OCI-LY1 (cell line): ENCODE measurements around the gene CAD.

ENCODE experiments used
- H2AFZ ChIP-seq: fragments of 200-600 bp; sonication (generic), shearing (Covaris generic); 2 replicates; pipeline ENCODE4 v1.6.0; 2014; ENCODE audit warnings: antibody characterized with exemption, mild to moderate bottlenecking, low read length
- H3F3A ChIP-seq: fragments of 200-600 bp; sonication (generic), shearing (Covaris generic); 2 replicates; pipeline ENCODE4 v1.6.0; 2014; ENCODE audit warnings: mild to moderate bottlenecking, antibody characterized with exemption, low read length, moderate library complexity; ENCODE audit not compliant: insufficient read depth
- H3K27ac ChIP-seq: fragments of 200-600 bp; sonication (generic); 2 replicates; pipeline ENCODE4 v1.5.1; 2014; ENCODE audit warnings: low read length, mixed run types, mild to moderate bottlenecking, low read depth; ENCODE audit not compliant: poor library complexity, severe bottlenecking
- H3K27me3 ChIP-seq: fragments of 200-600 bp; sonication (generic); 2 replicates; pipeline ENCODE4 v1.6.0; 2014; ENCODE audit warnings: antibody characterized with exemption, mild to moderate bottlenecking, low read length, moderate library complexity; ENCODE audit not compliant: insufficient read depth
- H3K36me3 ChIP-seq: fragments of 200-600 bp; sonication (generic); 2 replicates; pipeline ENCODE4 v1.6.1; 2014; ENCODE audit warnings: mild to moderate bottlenecking, antibody characterized with exemption, low read length, moderate library complexity, mixed read lengths; ENCODE audit not compliant: insufficient read depth
- H3K4me1 ChIP-seq: fragments of 200-600 bp; sonication (generic); 2 replicates; pipeline ENCODE4 v1.5.1; 2014; ENCODE audit warnings: mild to moderate bottlenecking, low read length, moderate library complexity; ENCODE audit not compliant: insufficient read depth, severe bottlenecking
- H3K4me2 ChIP-seq: fragments of 200-600 bp; sonication (generic), shearing (Covaris generic); 2 replicates; pipeline ENCODE4 v1.6.1; 2014; ENCODE audit warnings: low read length
- H3K4me3 ChIP-seq: fragments of 200-600 bp; sonication (generic); 2 replicates; pipeline ENCODE4 v1.5.1; 2014; ENCODE audit warnings: low read length, low read depth, mild to moderate bottlenecking, mixed read lengths; ENCODE audit not compliant: poor library complexity, severe bottlenecking
- H3K79me2 ChIP-seq: fragments of 200-600 bp; shearing (Covaris generic); 2 replicates; pipeline ENCODE4 v1.6.1; 2016; ENCODE audit warnings: mixed run types, low read length, mixed read lengths; ENCODE audit not compliant: insufficient read depth
- H3K9ac ChIP-seq: fragments of 200-600 bp; sonication (generic), shearing (Covaris generic); 2 replicates; pipeline ENCODE4 v1.6.1; 2014; ENCODE audit warnings: mild to moderate bottlenecking, low read length, mixed read lengths
- H3K9me2 ChIP-seq: fragments of 200-600 bp; sonication (generic), shearing (Covaris generic); 2 replicates; pipeline ENCODE4 v1.6.1; 2014; ENCODE audit warnings: low read depth, mild to moderate bottlenecking, low read length, mixed read lengths
- H3K9me3 ChIP-seq: fragments of 200-600 bp; shearing (Covaris generic); 2 replicates; pipeline ENCODE4 v1.6.1; 2014; ENCODE audit warnings: low read length, mixed read lengths
- H4K20me1 ChIP-seq: fragments of 200-600 bp; sonication (generic), shearing (Covaris generic); 2 replicates; pipeline ENCODE4 v1.6.0; 2016; ENCODE audit warnings: mild to moderate bottlenecking, low read length; ENCODE audit not compliant: insufficient read depth
- EZH2 ChIP-seq: fragments of 200-600 bp; sonication (generic), shearing (Covaris generic); IDR thresholded peaks from 2 replicates; pipeline ENCODE4 v1.8.0; 2017; ENCODE audit warnings: borderline replicate concordance, mixed run types, mild to moderate bottlenecking, antibody characterized with exemption, low read length, moderate library complexity, mixed read lengths
- TF ChIP-seq, protein P1 (sequence below): fragments of 200-600 bp; sonication (generic), shearing (Covaris generic); IDR thresholded peaks from 2 replicates; pipeline ENCODE4 v1.5.1; 2017; ENCODE audit warnings: mild to moderate bottlenecking, antibody characterized with exemption, low read length, moderate library complexity, mixed read lengths

CAD gene

DNA sequence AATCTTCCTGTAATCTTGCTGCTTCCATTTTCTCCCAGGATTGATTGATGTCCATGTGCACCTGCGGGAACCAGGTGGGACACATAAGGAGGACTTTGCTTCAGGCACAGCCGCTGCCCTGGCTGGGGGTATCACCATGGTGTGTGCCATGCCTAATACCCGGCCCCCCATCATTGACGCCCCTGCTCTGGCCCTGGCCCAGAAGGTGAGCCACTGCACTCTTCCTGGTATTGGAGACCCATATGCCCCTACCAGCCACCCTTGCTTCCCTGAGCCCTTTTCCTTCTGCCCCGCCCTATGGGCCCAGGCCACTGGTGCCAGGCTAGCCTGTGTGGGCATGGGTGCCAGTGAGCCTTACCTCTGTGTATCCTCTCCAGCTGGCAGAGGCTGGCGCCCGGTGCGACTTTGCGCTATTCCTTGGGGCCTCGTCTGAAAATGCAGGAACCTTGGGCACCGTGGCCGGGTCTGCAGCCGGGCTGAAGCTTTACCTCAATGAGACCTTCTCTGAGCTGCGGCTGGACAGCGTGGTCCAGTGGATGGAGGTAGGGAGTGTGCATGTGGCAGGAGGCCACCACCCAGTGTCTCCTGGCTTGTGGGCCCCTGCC, 20.3 kb downstream of the CAD start:
- H3K9ac ChIP-seq, result no peak overlapping the region
- H3K4me3 ChIP-seq, result no peak overlapping the region
- H3K27me3 ChIP-seq, result no peaks in the 10 kb centered on the region
- H3K79me2 ChIP-seq, result no peaks in the 10 kb centered on the region
- no peaks in the 10 kb centered on the region for H3F3A ChIP-seq
- H4K20me1 ChIP-seq, result no peaks in the 10 kb centered on the region
- no peaks in the 10 kb centered on the region for H3K9me3 ChIP-seq
- H3K9me2 ChIP-seq, result no peaks in the 10 kb centered on the region
- H3K4me1 ChIP-seq, result no peaks in the 10 kb centered on the region
- no peak overlapping the region for H3K27ac ChIP-seq
- no peak overlapping the region for H2AFZ ChIP-seq
- H3K36me3 ChIP-seq, result peaks cover 99% of the 10 kb centered on the region
- H3K4me2 ChIP-seq, result no peak overlapping the region
- TF ChIP-seq, protein P1, sequence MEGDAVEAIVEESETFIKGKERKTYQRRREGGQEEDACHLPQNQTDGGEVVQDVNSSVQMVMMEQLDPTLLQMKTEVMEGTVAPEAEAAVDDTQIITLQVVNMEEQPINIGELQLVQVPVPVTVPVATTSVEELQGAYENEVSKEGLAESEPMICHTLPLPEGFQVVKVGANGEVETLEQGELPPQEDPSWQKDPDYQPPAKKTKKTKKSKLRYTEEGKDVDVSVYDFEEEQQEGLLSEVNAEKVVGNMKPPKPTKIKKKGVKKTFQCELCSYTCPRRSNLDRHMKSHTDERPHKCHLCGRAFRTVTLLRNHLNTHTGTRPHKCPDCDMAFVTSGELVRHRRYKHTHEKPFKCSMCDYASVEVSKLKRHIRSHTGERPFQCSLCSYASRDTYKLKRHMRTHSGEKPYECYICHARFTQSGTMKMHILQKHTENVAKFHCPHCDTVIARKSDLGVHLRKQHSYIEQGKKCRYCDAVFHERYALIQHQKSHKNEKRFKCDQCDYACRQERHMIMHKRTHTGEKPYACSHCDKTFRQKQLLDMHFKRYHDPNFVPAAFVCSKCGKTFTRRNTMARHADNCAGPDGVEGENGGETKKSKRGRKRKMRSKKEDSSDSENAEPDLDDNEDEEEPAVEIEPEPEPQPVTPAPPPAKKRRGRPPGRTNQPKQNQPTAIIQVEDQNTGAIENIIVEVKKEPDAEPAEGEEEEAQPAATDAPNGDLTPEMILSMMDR, result no peak
- TF ChIP-seq EZH2, result no peak

DNA sequence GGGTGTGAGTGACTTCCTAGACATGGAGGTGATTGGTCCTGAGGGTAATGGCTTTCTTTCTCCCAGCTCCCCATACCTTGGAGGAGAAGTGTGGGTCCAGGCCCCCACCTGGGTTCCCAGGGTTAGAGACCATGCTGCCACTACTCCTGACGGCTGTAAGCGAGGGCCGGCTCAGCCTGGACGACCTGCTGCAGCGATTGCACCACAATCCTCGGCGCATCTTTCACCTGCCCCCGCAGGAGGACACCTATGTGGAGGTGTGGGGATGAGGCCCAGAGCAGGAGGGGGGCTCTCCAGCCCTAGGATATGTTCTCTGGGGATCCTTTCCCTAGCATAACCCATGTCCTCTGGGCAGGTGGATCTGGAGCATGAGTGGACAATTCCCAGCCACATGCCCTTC, 21.8 kb downstream of the CAD start:
- Histone ChIP-seq H3K9ac (no peak overlapping the region), H4K20me1 (no peaks in the 10 kb centered on the region), H3K9me2 (no peaks in the 10 kb centered on the region), H2AFZ (no peak overlapping the region), H3K27me3 (no peaks in the 10 kb centered on the region), H3K9me3 (no peaks in the 10 kb centered on the region), H3K4me1 (no peaks in the 10 kb centered on the region), H3K27ac (no peak overlapping the region), H3F3A (no peaks in the 10 kb centered on the region), H3K36me3 (peaks cover 99% of the 10 kb centered on the region), H3K4me2 (no peak overlapping the region), H3K79me2 (no peaks in the 10 kb centered on the region), H3K4me3 (no peak overlapping the region)
- TF ChIP-seq, protein P1, result no peak
- TF ChIP-seq EZH2, result no peak

DNA sequence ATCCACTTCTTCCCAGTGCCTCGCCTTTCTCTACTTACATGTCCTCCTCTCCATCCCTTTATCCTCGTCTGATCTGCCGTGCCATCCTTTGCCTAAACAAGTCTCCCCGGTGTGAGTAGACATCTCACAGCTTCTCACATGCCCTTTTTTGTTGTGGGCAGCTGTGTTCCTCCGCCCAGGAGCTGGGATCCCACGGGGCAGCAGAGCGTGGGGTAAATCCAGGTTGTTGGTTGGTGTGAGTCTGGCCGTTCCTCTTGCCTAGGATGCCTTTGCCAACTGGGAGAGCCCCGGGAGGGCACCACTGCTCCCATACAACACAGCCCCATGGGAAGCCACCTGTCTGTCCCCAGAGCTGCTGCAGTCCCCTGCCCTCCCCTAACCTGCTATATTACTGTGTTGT, 23.2 kb downstream of the CAD start:
- TF ChIP-seq EZH2, result no peak
- TF ChIP-seq, protein P1, result no peak
- Histone ChIP-seq H3K79me2 (no peaks in the 10 kb centered on the region), H3K36me3 (peaks cover 99% of the 10 kb centered on the region), H3K9me2 (no peaks in the 10 kb centered on the region), H3K9me3 (no peaks in the 10 kb centered on the region), H3K9ac (no peak overlapping the region), H2AFZ (no peak overlapping the region), H3F3A (no peaks in the 10 kb centered on the region), H4K20me1 (no peaks in the 10 kb centered on the region), H3K4me2 (no peak overlapping the region), H3K4me3 (no peak overlapping the region), H3K27me3 (no peaks in the 10 kb centered on the region), H3K4me1 (no peaks in the 10 kb centered on the region), H3K27ac (no peak overlapping the region)
